Pancreas (tissue), 10 donors: ENCODE results near the gene MNX1. TPM values are rescaled to one million over a fixed set of nuclear protein-coding genes. Genes with fewer than 3 reads are reported as not detected.
A peak's percentile ranks its signal among the peaks of the same experiment; 100 is the strongest.

Source experiments
- ATAC-seq, 4 donors: fragments of 200-7000 bp; cut with Tn5 transposase; one replicate each; pipeline versions ENCODE4 v1.8.0 to v1.9.1; 2020; ENCODE audit warnings: mild to moderate bottlenecking in 4 of 4, moderate library complexity in 4 of 4
- DNase-seq, 6 donors: peaks; one replicate each; pipeline ENCODE4 v3.0.0-alpha.2; 2020
- FAIRE-seq: peaks from 2 replicates; lab custom pipeline; 2012; peaks lifted over from hg19 to GRCh38; lab: Jason Lieb, UNC
- H3K27ac ChIP-seq, 4 donors: fragments of 200-600 bp; sonication (generic); 1 replicate in 3 of 4; 2 replicates in 1 of 4; pipeline versions ENCODE4 v1.5.0 to v1.8.0; 2020
- H3K27me3 ChIP-seq, 4 donors: fragments of 200-600 bp; one replicate each; pipeline ENCODE4 v1.8.0; 2021
- H3K36me3 ChIP-seq, 3 donors: fragments of 200-600 bp; sonication (generic) in 1 of 3; one replicate each; pipeline versions ENCODE4 v1.5.0 to v1.8.0; 2020 to 2021
- H3K4me1 ChIP-seq, 3 donors: fragments of 200-600 bp; one replicate each; pipeline ENCODE4 v1.8.0; 2021
- H3K4me3 ChIP-seq, 4 donors: fragments of 200-600 bp; sonication (generic) in 2 of 4; one replicate each; pipeline versions ENCODE4 v1.5.0 to v1.8.0; 2020 to 2021
- H3K9me3 ChIP-seq, 4 donors: fragments of 200-600 bp; one replicate each; pipeline ENCODE4 v1.8.0; 2021
- CTCF ChIP-seq, 4 donors: fragments of 200-600 bp; sonication (generic) in 3 of 4; IDR thresholded peaks; one replicate each; pipeline versions ENCODE4 v1.5.0 to v1.8.0; 2021; ENCODE audit warnings: antibody characterized with exemption in 4 of 4
- WGBS, 2 donors: extraction: QIAGEN DNeasy Blood & Tissue Kit; methylation state at CpG; one replicate each; pipeline ENCODE4 v1.1.7; 2013; 5-methylcytosine and 5-hydroxymethylcytosine counted together
- intact Hi-C, 3 donors: fragments of 100-400 bp; cut with DNase I; formaldehyde crosslinking; loops; one replicate each; pipeline versions ENCODE4 v1.11.1 to v1.14.2; 2022
- polyA plus RNA-seq, 2 donors: library from polyadenylated mRNA; stranded (reverse); fragments of 200-250 nt; gene quantifications; one replicate each; pipeline ENCODE4 v1.2.3, GENCODE V29; 2013
- total RNA-seq, 6 donors: library from RNA; stranded (reverse); fragmentation: NEBNext Ultra II Directional in 4 of 6; extraction: Animal tissue kit (Norgen Biotek cat#: 25700) in 4 of 6; gene quantifications; one replicate each; pipeline versions ENCODE4 v1.2.1 to v1.2.4, GENCODE V29; 2021 to 2023
- donor health status: healthy with polysubstance abuse.
- donor health status: DM: no; HTN: no; CAD: no; lungs with moderate emphysema.
- donor health status: DM: no; HTN: no; CAD: no.
- donor health status: control.
- donor health status: control.
- donor health status: Bipolar disorder and iron deficiency.
- donor health status: DM: yes; HTN: yes; CAD: no.
- donor health status: DM: no; HTN: no; CAD: no.
- donor health status: DM: no; HTN: no; CAD: no.
- donor health status: DM: yes; HTN: yes; CAD: no.

MNX1 gene
- total and polyA plus RNA-seq, 8 donors, result 15.6 to 47.3 (median 21.9) TPM

GRCh38 chr7:157006829-157007469, 3.5 kb downstream of the MNX1 start:
- TF ChIP-seq CTCF (IDR thresholded peaks at IDR 0.05), result no peak
- ATAC-seq (no peak), FAIRE-seq (no peak), DNase-seq (peak in 1 of 6 donors; percentile 15)
- H3K4me1 ChIP-seq, result peaks cover 0 to 10% (median 0%) of the 10 kb centered on the region in 3 donors
- intact Hi-C loops, result loop anchor here in 1 of 3 donors (10.0 kb wide), 1 partner anchor 128 kb away; the partner anchor contains the start of gene UBE3C
- H3K9me3 ChIP-seq, result no peaks in the 10 kb centered on the region
- H3K36me3 ChIP-seq, result no peaks in the 10 kb centered on the region
- WGBS, 2 donors, result 62 to 68% methylated on average over 7 of the region's 7 CpGs
- H3K27ac ChIP-seq, result peak overlapping the region; percentile 57 to 90 (median 68)
- H3K27me3 ChIP-seq, result no peaks in the 10 kb centered on the region
- H3K4me3 ChIP-seq, result peak overlapping the region in 3 of 4 donors; percentile 49 to 84 (median 80)

- 53 to 63% methylated on average over 39 of the region's 39 CpGs for WGBS, 2 donors
- peaks cover 0 to 4% (median 0%) of the 10 kb centered on the region in 3 donors for H3K4me1 ChIP-seq
Observed at GRCh38 chr7:157006205-157006747, 4.2 kb downstream of the MNX1 start.

DNA sequence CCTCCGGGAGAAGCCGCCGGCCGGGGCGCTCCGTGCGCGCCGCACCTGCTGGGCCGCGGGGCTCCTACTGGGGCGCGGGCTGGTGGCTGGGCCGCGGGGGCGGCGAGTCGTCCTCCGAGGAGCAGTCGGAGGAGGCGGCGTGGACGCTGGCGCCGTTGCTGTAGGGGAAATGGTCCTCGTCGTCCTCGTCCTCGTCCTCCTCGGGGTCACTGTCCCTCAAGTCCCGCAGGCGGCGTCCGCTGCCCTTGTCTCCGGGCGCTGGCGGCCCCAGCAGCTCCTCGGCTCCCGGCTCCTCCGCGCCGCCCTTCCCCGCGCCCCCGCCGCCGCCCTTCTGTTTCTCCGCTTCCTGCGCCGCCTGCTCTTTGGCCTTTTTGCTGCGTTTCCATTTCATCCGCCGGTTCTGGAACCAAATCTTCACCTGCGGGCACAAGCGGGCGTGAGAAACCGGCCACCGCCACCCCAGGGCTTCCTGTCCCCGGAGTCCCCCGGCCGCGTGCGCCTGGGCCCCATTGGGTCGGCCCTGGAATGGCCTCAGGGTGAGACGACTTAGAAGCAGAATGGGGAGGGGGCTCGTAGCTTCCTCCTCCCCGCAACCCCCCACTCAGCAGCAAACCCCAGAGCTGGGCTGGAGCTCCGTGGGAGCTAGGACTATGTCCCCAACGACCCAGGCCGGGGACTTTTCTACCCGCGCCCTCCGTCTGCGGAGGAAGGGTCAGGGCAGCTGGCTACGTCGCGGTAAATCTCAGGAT, 4.8 kb downstream of the MNX1 start:
- WGBS, 2 donors, result 54 to 68% methylated on average over 62 to 77 of the region's 77 CpGs
- TF ChIP-seq CTCF (IDR thresholded peaks at IDR 0.05), result no peak
- Histone ChIP-seq H3K36me3 (no peaks in the 10 kb centered on the region), H3K9me3 (no peaks in the 10 kb centered on the region), H3K27ac (peak overlapping the region; percentile 57 to 90 (median 68)), H3K4me3 (peak overlapping the region in 3 of 4 donors; percentile 49 to 84 (median 80)), H3K4me1 (peaks cover 0 to 9% (median 0%) of the 10 kb centered on the region in 3 donors), H3K27me3 (no peaks in the 10 kb centered on the region)
- ATAC-seq (no peak), DNase-seq (peak in 3 of 6 donors; percentile 12 to 66 (median 14)), FAIRE-seq (no peak)
- intact Hi-C loops, result loop anchor here in 1 of 3 donors (10.0 kb wide), 1 partner anchor 129 kb away; the partner anchor contains the start of gene UBE3C

More at GRCh38 chr7:157006205-157006747, 4.2 kb downstream of the MNX1 start:
- FAIRE-seq (no peak), DNase-seq (peak in 3 of 6 donors; percentile 15 to 75 (median 31)), ATAC-seq (no peak)
- intact Hi-C loops, result loop anchor here in 1 of 3 donors (10.0 kb wide), 1 partner anchor 129 kb away; the partner anchor contains the start of gene UBE3C
- H3K4me3 ChIP-seq, result peak overlapping the region in 3 of 4 donors; percentile 49 to 84 (median 80)
- H3K36me3 ChIP-seq, result no peaks in the 10 kb centered on the region
- no peak for TF ChIP-seq CTCF (IDR thresholded peaks at IDR 0.05)
- no peaks in the 10 kb centered on the region for H3K27me3 ChIP-seq
- H3K9me3 ChIP-seq, result no peaks in the 10 kb centered on the region
- H3K27ac ChIP-seq, result peak overlapping the region; percentile 57 to 90 (median 68)

DNA sequence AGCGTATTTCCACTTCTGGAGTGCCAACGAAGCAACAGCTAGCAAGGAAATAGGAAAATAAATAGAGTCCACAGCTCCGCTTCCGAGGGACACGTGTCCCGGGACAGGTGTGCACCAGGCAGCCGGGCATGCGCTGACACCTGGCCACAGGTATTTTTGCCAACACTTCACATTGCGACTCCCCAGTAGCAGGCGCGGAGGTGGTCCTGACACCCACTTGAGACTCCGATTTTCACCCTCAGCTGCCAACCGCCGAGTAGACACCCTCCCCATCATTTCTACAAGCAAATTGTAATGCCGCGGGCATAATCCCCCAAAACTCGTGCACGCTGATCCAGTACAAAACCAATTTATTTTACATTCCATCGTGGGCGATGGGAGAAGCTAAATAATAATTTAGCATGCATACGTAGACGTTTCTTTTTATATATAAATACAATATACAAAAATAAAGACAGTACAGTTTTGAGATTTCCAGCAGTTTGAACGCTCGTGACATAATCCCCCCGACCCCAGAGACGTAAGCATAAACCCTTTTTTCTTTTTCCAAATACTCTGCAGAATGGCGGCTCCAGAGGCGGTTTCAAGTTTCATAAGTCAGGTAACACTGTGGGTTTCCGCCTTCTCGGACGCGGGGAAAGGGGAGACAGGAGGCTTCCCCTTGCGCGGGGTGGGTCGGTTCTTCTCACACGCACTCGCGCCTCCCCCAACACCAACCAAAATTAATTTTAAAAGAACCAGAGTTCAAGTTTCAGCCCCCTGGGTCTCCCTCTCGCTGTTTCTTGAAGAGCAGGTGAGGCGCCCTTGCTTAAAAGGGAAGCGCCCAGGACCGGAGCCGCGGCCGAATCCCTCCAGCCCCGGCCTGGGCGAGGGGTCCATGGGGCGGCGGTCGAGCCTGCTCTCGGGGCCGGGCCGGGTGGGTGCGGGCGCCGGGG, 5.7 kb downstream of the MNX1 start:
- Histone ChIP-seq H3K27ac (peak overlapping the region; percentile 15 to 90 (median 68)), H3K4me1 (peaks cover 0 to 10% (median 0%) of the 10 kb centered on the region in 3 donors), H3K4me3 (peak overlapping the region in 3 of 4 donors; percentile 49 to 84 (median 80)), H3K27me3 (no peaks in the 10 kb centered on the region), H3K9me3 (no peaks in the 10 kb centered on the region), H3K36me3 (no peaks in the 10 kb centered on the region)
- no peak for TF ChIP-seq CTCF (IDR thresholded peaks at IDR 0.05)
- FAIRE-seq (no peak), DNase-seq (peak in 2 of 6 donors; percentile 15 to 19), ATAC-seq (no peak)
- intact Hi-C loops, result loop anchor here in 1 of 3 donors (10.0 kb wide), 1 partner anchor 130 kb away; the partner anchor contains the start of gene UBE3C
- WGBS, 2 donors, result 60 to 63% methylated on average over 52 to 56 of the region's 56 CpGs
